Neural progenitor cell (in vitro differentiated cells): ENCODE results near the gene NEU1.

Source experiments
- EZH2 ChIP-seq: fragments of 200-600 bp; sonication (generic); IDR thresholded peaks from 2 replicates; pipeline ENCODE4 v1.6.1; 2017; ENCODE audit warnings: antibody characterized with exemption, mild to moderate bottlenecking, moderate library complexity
- EZH2phosphoT487 ChIP-seq: fragments of 200-600 bp; sonication (generic); IDR thresholded peaks from 2 replicates; pipeline ENCODE4 v1.6.1; 2017; ENCODE audit warnings: antibody characterized with exemption
- TF ChIP-seq, protein P1 (sequence below): fragments of 200-600 bp; sonication (generic); IDR thresholded peaks from 2 replicates; pipeline ENCODE4 v1.5.1; 2017; ENCODE audit warnings: antibody characterized with exemption, mild to moderate bottlenecking

DNA sequence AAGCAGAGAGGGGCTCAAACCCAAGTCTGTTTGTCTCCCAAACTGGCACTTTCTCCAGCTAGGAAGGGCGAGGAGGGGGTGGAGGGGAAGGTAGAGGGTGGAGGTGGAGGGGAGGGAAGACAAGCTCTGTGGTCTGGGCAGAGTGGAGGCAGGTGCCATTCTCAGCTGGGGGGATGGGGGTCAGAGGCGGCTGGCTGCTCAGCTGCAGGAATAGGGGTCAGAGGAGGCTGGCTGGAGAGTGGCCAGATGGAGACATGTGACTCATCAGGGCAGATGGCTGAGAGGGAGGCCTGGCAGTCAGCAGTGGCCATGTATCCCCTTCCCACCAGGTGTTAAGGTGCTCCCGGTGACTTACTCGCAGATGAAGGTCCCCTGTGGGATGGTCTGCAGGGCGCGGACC, 19.7 kb upstream of the NEU1 start:
- TF ChIP-seq, protein P1, sequence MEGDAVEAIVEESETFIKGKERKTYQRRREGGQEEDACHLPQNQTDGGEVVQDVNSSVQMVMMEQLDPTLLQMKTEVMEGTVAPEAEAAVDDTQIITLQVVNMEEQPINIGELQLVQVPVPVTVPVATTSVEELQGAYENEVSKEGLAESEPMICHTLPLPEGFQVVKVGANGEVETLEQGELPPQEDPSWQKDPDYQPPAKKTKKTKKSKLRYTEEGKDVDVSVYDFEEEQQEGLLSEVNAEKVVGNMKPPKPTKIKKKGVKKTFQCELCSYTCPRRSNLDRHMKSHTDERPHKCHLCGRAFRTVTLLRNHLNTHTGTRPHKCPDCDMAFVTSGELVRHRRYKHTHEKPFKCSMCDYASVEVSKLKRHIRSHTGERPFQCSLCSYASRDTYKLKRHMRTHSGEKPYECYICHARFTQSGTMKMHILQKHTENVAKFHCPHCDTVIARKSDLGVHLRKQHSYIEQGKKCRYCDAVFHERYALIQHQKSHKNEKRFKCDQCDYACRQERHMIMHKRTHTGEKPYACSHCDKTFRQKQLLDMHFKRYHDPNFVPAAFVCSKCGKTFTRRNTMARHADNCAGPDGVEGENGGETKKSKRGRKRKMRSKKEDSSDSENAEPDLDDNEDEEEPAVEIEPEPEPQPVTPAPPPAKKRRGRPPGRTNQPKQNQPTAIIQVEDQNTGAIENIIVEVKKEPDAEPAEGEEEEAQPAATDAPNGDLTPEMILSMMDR = no peak
- TF ChIP-seq EZH2 (no peak), EZH2phosphoT487 (no peak)
